Measurements from ENCODE around the gene NOS1AP.
A peak's percentile ranks its signal among the peaks of the same experiment; 100 is the strongest.

GRCh38 chr1:162056043-162056442 is 13.4 kb upstream of the NOS1AP start:
- TF ChIP-seq CTCF (IDR thresholded peaks at IDR 0.05; ENCODE audit: low read length) = peak; percentile 99
- no peak for TF ChIP-seq EZH2phosphoT487 (IDR thresholded peaks at IDR 0.05; ENCODE audit: low read length)
- TF ChIP-seq EZH2 (optimal IDR thresholded peaks at IDR 0.05; ENCODE audit: low read depth, low read length) = no peak
